HT-29 (cell line): ENCODE data around the gene GSS. TPM values are rescaled to one million over a fixed set of nuclear protein-coding genes. Genes with fewer than 3 reads are reported as not detected.
A peak's percentile ranks its signal among the peaks of the same experiment; 100 is the strongest.

Source experiments
- DNase-seq: peaks from one replicate; pipeline ENCODE4 v3.0.0-alpha.2; 2015; ENCODE audit warnings: low spot score
- total RNA-seq: library from RNA; depleted of rRNA; stranded (reverse); fragments of >200 nt; shearing (Covaris generic); gene quantifications from 2 replicates; pipeline ENCODE4 v1.2.3, GENCODE V29; 2014

GSS gene
- total RNA-seq, 1 experiment from 2014 or later = 80.8 TPM

- no peak for DNase-seq
These were observed 38.4 kb upstream of the GSS start for GRCh38 chr20:34993941-34994508.

GRCh38 chr20:34992751-34993417 is 37.3 kb upstream of the GSS start:
- no peak for DNase-seq

- no peak for DNase-seq
These were observed 35.1 kb upstream of the GSS start for GRCh38 chr20:34990661-34991214.

- DNase-seq = no peak
These were observed 34.6 kb upstream of the GSS start for GRCh38 chr20:34990231-34990630.

- DNase-seq = no peak
These were observed 34.1 kb upstream of the GSS start for GRCh38 chr20:34989670-34990069.

GRCh38 chr20:34989118-34989517 is 33.5 kb upstream of the GSS start:
- no peak for DNase-seq

GRCh38 chr20:34988191-34988540 is 32.6 kb upstream of the GSS start:
- DNase-seq = no peak

GRCh38 chr20:34987288-34988190 is 31.9 kb upstream of the GSS start:
- no peak for DNase-seq

GRCh38 chr20:34986311-34987287 is 31.0 kb upstream of the GSS start:
- no peak for DNase-seq

GRCh38 chr20:34985461-34986310 is 30.1 kb upstream of the GSS start:
- no peak for DNase-seq

GRCh38 chr20:34984756-34985261 is 29.2 kb upstream of the GSS start:
- no peak for DNase-seq

- no peak for DNase-seq
These were observed 28.6 kb upstream of the GSS start for GRCh38 chr20:34983995-34984735.

- no peak for DNase-seq
These were observed 27.6 kb upstream of the GSS start for GRCh38 chr20:34983089-34983820.

- DNase-seq = no peak
These were observed 26.9 kb upstream of the GSS start for GRCh38 chr20:34982270-34983088.

GRCh38 chr20:34980543-34981233 is 25.1 kb upstream of the GSS start:
- peak; percentile 34 for DNase-seq

- DNase-seq = no peak
These were observed 24.0 kb upstream of the GSS start for GRCh38 chr20:34979366-34980153.
